ENCODE results near the gene PNPLA2.

The PNPLA2 gene

DNA sequence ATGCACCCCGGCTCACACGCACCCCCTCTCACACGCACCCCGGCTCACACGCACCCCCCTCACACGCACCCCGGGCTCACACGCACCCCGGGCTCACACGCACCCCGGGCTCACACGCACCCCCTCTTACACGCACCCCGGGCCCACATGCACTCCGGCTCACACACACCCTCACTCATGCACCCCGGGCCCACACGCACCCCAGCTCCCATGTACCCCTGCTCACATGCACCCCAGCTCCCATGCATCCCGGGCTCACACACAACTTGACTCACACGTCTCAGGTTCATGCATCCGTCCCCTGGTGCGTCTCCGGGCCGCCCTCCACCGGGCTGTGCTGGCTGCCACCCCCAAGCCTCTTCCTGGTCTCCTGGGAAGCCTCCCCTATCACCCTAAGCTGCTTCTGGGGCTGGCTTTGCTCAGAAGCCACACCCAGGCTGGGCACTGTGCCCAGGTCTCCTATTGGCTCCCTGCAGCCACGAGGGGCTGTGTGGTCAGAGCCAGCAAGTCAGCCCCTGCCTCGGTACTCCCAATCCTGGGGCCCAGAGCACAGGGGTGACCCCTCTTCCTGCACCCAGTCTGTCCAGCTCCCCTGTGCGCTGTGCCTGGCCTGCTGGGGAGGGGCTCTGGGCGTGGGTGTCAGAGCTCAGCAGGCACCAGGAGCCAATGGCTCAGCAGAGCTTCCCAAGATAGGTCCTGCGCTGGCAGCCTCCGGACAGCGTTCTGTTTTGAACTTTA lies 40.8 kb downstream of the PNPLA2 start (continued):
- TF ChIP-seq, protein P1, sequence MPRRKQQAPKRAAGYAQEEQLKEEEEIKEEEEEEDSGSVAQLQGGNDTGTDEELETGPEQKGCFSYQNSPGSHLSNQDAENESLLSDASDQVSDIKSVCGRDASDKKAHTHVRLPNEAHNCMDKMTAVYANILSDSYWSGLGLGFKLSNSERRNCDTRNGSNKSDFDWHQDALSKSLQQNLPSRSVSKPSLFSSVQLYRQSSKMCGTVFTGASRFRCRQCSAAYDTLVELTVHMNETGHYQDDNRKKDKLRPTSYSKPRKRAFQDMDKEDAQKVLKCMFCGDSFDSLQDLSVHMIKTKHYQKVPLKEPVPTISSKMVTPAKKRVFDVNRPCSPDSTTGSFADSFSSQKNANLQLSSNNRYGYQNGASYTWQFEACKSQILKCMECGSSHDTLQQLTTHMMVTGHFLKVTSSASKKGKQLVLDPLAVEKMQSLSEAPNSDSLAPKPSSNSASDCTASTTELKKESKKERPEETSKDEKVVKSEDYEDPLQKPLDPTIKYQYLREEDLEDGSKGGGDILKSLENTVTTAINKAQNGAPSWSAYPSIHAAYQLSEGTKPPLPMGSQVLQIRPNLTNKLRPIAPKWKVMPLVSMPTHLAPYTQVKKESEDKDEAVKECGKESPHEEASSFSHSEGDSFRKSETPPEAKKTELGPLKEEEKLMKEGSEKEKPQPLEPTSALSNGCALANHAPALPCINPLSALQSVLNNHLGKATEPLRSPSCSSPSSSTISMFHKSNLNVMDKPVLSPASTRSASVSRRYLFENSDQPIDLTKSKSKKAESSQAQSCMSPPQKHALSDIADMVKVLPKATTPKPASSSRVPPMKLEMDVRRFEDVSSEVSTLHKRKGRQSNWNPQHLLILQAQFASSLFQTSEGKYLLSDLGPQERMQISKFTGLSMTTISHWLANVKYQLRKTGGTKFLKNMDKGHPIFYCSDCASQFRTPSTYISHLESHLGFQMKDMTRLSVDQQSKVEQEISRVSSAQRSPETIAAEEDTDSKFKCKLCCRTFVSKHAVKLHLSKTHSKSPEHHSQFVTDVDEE (CRISPR knock-in tag; IDR thresholded peaks at IDR 0.05), result no peak
- no peak for TF ChIP-seq RARB (CRISPR knock-in tag; IDR thresholded peaks at IDR 0.05)

DNA sequence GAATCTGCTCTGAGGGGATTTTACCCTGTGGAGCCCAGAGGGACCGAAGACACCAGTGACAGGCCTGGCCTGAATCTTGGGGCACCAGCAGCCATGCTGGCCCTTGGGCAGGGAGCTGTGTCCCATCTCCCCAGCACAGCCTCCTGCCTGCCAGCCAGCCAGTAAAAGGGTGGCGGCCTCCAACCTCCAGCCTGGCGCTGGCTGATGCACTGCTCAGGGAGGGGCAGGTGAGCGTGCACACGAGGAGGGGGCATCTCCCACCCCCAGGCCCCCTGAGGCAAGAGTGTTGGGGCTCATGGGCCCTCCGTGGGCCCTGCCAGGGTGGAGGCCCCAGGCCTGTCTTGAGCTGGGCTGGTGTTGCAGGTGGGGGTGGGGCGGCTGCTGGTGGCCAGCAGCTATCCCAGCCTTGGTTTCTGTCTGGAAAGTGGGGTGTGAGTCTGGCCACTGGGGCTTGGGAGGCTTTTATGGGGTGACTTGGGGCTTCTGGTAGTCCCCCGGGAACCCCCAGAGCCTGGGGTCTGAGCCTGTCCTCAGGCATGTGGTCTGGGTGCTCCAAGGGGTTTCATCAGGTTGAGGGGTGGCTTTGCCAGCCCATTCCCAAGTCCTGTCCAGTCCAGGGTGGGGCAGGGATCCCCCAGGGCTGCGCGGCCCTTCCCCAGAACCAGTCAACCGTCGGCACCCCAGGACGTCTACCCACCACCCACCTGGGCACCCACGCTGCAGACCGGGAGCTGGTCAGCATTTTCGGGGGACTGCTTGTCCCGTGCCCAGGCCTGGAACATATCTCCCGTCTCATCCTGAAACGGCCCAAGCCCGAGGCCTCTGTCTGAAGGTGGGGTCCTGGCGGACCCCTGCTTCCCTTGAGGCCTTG lies 41.8 kb downstream of the PNPLA2 start:
- TF ChIP-seq TCF4 (CRISPR knock-in tag; IDR thresholded peaks at IDR 0.05; ENCODE audit: borderline replicate concordance), result no peak
- ATAC-seq, result peak; percentile 1; the same call in 2 of the 3 replicates

DNA sequence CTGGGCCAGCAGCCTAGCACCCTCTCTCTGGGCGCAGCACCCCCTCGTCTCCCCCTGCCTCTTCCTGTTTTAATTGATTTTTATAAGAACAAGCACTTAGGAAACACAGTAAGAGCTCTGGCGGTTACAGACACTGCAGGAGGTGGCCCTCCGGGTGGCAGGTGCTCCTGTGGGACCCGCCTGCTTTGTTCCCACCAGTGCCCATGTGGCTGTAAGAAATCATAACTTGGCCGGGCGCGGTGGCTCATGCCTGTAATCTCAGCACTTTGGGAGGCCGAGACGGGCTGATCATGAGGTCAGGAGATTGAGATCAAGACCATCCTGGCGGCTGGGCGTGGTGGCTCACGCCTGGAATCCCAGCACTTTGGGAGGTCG lies 42.4 kb downstream of the PNPLA2 start:
- ATAC-seq, result no peak

DNA sequence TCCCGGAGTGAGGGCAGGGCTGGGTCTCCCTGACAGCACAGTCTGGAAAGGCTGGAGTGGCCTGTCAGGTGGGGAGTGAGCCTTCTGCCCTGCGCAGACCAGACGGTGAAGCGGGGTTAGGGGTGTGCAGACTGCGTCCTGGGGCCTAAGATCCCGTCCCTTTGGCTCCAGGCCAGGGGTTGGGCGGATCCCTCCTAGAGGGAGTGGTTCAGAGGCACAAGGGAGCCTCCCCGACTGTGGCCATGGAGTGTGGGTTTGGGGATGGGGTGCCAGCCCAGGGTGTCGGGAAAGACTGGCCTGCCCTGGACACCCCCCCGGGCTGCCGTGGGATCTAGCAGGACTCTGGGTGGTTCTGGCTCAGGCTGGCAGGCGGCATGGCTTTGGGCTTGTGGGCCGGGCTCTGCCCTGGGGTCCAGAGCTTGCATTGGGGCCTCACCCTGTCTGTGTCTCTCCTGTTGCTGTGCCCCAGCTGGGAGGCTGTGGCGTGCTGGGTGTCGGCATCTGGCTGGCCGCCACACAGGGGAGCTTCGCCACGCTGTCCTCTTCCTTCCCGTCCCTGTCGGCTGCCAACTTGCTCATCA lies 43.5 kb downstream of the PNPLA2 start:
- no peak for ATAC-seq
- TF ChIP-seq OSR1 (CRISPR knock-in tag; IDR thresholded peaks at IDR 0.05) (no peak), ZNF70 (CRISPR knock-in tag; IDR thresholded peaks at IDR 0.05) (no peak), ZNF565 (CRISPR knock-in tag; conservative IDR thresholded peaks at IDR 0.05; ENCODE audit: low read depth) (no peak), GLIS3 (CRISPR knock-in tag; IDR thresholded peaks at IDR 0.05) (no peak), PPARA (CRISPR knock-in tag; IDR thresholded peaks at IDR 0.05; ENCODE audit: borderline replicate concordance) (no peak), ISL1 (CRISPR knock-in tag; IDR thresholded peaks at IDR 0.05) (no peak), RARB (CRISPR knock-in tag; IDR thresholded peaks at IDR 0.05) (no peak), ZFP3 (CRISPR knock-in tag; IDR thresholded peaks at IDR 0.05) (no peak), ZFP30 (CRISPR knock-in tag; IDR thresholded peaks at IDR 0.05) (no peak), ARNTL (CRISPR knock-in tag; IDR thresholded peaks at IDR 0.05; ENCODE audit: borderline replicate concordance, low read depth) (no peak), TOX (CRISPR knock-in tag; IDR thresholded peaks at IDR 0.05; ENCODE audit: borderline replicate concordance) (no peak), CSDC2 (CRISPR knock-in tag; IDR thresholded peaks at IDR 0.05) (no peak)
- TF ChIP-seq, protein P2, sequence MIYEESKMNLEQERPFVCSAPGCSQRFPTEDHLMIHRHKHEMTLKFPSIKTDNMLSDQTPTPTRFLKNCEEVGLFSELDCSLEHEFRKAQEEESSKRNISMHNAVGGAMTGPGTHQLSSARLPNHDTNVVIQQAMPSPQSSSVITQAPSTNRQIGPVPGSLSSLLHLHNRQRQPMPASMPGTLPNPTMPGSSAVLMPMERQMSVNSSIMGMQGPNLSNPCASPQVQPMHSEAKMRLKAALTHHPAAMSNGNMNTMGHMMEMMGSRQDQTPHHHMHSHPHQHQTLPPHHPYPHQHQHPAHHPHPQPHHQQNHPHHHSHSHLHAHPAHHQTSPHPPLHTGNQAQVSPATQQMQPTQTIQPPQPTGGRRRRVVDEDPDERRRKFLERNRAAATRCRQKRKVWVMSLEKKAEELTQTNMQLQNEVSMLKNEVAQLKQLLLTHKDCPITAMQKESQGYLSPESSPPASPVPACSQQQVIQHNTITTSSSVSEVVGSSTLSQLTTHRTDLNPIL (CRISPR knock-in tag; IDR thresholded peaks at IDR 0.05; ENCODE audit: low read depth), result no peak

More for the DNA sequence above, 42.4 kb downstream of the PNPLA2 start:
- no peak for TF ChIP-seq ZNF565 (CRISPR knock-in tag; conservative IDR thresholded peaks at IDR 0.05; ENCODE audit: low read depth)

DNA sequence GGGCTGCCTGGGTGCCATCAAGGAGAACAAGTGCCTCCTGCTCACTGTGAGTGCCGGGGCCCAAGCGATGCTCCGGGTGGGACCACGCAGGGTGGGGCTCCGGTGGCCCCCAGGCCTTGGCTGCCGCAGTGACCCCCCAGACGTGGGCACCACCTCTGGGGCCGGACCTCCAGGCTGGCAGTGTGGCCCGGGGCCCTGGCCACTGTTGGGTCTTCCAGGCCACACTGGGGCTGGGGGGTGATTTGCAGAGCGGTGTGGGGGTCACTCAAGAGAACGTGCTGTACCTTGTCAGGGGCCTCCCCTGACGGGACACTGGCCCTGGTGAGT lies 43.9 kb downstream of the PNPLA2 start:
- TF ChIP-seq, protein P3, sequence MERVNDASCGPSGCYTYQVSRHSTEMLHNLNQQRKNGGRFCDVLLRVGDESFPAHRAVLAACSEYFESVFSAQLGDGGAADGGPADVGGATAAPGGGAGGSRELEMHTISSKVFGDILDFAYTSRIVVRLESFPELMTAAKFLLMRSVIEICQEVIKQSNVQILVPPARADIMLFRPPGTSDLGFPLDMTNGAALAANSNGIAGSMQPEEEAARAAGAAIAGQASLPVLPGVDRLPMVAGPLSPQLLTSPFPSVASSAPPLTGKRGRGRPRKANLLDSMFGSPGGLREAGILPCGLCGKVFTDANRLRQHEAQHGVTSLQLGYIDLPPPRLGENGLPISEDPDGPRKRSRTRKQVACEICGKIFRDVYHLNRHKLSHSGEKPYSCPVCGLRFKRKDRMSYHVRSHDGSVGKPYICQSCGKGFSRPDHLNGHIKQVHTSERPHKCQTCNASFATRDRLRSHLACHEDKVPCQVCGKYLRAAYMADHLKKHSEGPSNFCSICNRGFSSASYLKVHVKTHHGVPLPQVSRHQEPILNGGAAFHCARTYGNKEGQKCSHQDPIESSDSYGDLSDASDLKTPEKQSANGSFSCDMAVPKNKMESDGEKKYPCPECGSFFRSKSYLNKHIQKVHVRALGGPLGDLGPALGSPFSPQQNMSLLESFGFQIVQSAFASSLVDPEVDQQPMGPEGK (CRISPR knock-in tag; IDR thresholded peaks at IDR 0.05; ENCODE audit: borderline replicate concordance), result no peak
- ATAC-seq, result no peak
